PC-3 (cell line): Measurements from ENCODE around the gene PIP5K1C.

Source experiments
- EZH2 ChIP-seq: fragments of 300-600 bp; sonication (generic); IDR thresholded peaks from one replicate; pipeline ENCODE4 v1.6.1; 2017; ENCODE audit warnings: antibody characterized with exemption, mild to moderate bottlenecking, low read length; ENCODE audit not compliant: unreplicated experiment
- TF ChIP-seq, protein P1 (sequence below): fragments of 300-600 bp; sonication (generic); conservative IDR thresholded peaks from 2 replicates; pipeline ENCODE4 v1.5.1; 2017; ENCODE audit warnings: antibody characterized with exemption, low read depth, mild to moderate bottlenecking, low read length

DNA sequence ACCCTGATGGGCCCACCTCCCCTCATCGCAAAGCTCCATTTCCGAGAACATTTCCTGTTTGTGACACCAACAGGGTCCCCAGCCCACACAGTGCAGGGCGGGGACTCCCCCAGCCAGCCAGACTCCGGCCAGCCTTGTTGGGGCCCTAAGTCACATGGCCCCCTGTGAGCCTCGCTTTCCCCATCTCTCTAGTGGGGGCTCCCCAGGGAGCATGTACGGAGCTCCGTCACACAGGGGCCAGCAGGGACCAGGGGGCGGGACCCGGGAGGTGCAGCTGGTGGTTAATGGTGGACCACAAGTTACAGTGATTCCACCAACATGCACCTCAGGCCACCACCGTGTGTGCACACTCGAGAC, 95.3 kb downstream of the PIP5K1C start:
- TF ChIP-seq EZH2 = no peak
- TF ChIP-seq, protein P1, sequence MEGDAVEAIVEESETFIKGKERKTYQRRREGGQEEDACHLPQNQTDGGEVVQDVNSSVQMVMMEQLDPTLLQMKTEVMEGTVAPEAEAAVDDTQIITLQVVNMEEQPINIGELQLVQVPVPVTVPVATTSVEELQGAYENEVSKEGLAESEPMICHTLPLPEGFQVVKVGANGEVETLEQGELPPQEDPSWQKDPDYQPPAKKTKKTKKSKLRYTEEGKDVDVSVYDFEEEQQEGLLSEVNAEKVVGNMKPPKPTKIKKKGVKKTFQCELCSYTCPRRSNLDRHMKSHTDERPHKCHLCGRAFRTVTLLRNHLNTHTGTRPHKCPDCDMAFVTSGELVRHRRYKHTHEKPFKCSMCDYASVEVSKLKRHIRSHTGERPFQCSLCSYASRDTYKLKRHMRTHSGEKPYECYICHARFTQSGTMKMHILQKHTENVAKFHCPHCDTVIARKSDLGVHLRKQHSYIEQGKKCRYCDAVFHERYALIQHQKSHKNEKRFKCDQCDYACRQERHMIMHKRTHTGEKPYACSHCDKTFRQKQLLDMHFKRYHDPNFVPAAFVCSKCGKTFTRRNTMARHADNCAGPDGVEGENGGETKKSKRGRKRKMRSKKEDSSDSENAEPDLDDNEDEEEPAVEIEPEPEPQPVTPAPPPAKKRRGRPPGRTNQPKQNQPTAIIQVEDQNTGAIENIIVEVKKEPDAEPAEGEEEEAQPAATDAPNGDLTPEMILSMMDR = no peak
